Epidermal melanocyte (primary cell): ENCODE measurements around the gene SNRNP48.

Source experiments
- DNase-seq: peaks from one replicate; pipeline ENCODE4 v3.0.0; 2011; ENCODE audit warnings: low spot score; ENCODE audit not compliant: insufficient read length

Gene SNRNP48

GRCh38 chr6:7589949-7590917, at the start of gene SNRNP48:
Gene SNRNP48, plus strand, starts transcription at chr6:7590198. Its CDS starts 60 bp downstream, at chr6:7590258.
- peak; percentile 66 for DNase-seq

- no peak for DNase-seq
These were observed 49.4 kb upstream of the SNRNP48 start for GRCh38 chr6:7540595-7540994.

- no peak for DNase-seq
These were observed 48.6 kb upstream of the SNRNP48 start, which contains the start of gene DSP for GRCh38 chr6:7541175-7542064. Gene DSP, plus strand, starts transcription at chr6:7541671. Its CDS starts 245 bp downstream, at chr6:7541916.

- DNase-seq: no peak
These were observed 47.7 kb upstream of the SNRNP48 start for GRCh38 chr6:7542065-7542873.

- DNase-seq: no peak
These were observed 46.9 kb upstream of the SNRNP48 start for GRCh38 chr6:7542874-7543624.

GRCh38 chr6:7543789-7544424, 46.1 kb upstream of the SNRNP48 start:
- DNase-seq: no peak

GRCh38 chr6:7544597-7544996, 45.4 kb upstream of the SNRNP48 start:
- DNase-seq: no peak

- no peak for DNase-seq
These were observed 44.5 kb upstream of the SNRNP48 start for GRCh38 chr6:7545316-7546019.

- DNase-seq: no peak
These were observed 44.0 kb upstream of the SNRNP48 start for GRCh38 chr6:7546020-7546369.

GRCh38 chr6:7546383-7546782, 43.6 kb upstream of the SNRNP48 start:
- DNase-seq: no peak

- no peak for DNase-seq
These were observed 43.1 kb upstream of the SNRNP48 start for GRCh38 chr6:7546896-7547295.

GRCh38 chr6:7547315-7547714, 42.7 kb upstream of the SNRNP48 start:
- DNase-seq: no peak

GRCh38 chr6:7550433-7550801, 39.6 kb upstream of the SNRNP48 start:
- no peak for DNase-seq

- no peak for DNase-seq
These were observed 35.3 kb upstream of the SNRNP48 start for GRCh38 chr6:7554533-7555275.

- DNase-seq: no peak
These were observed 34.3 kb upstream of the SNRNP48 start for GRCh38 chr6:7555671-7556070.

- DNase-seq: no peak
These were observed 33.4 kb upstream of the SNRNP48 start for GRCh38 chr6:7556394-7557106.

- no peak for DNase-seq
These were observed 32.3 kb upstream of the SNRNP48 start for GRCh38 chr6:7557652-7558051.

- DNase-seq: no peak
These were observed 31.2 kb upstream of the SNRNP48 start for GRCh38 chr6:7558781-7559180.
